Ramos (cell line): ENCODE results near the gene COL5A1.

Source experiments
- in situ Hi-C: fragments of 300-500 bp; cut with MboI; formaldehyde crosslinking; loops from one replicate; pipeline ENCODE4 v1.14.3; 2022; ENCODE audit warnings: low sequenced_read_pairs; ENCODE audit not compliant: unreplicated experiment

COL5A1 gene

GRCh38 chr9:134641173-134641989 is at the start of gene COL5A1:
Gene COL5A1 (plus strand): TSS chr9:134641803. CDS start chr9:134642188, 385 bp downstream.
- in situ Hi-C loops = no loop called here

GRCh38 chr9:134592018-134592818 is 49.4 kb upstream of the COL5A1 start:
- in situ Hi-C loops = no loop called here

DNA sequence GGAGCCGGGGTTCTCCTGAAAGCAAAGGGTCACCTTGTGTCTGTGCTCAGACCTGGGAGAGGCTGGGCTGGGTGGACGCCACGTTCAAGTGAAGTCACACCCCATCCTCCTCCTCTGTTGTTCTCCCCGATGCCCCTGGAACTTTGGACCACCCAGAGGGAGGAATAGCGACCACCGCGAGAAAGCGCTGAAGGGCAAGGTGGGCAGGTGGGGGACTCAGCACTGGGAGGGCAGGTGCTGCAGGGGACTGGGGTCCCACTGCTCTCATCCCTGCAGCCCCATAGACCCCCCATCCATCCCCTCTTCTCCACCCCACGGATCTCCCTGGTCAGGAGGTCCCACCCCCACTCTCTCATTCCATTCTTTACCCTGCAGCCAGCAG is 48.8 kb upstream of the COL5A1 start:
- in situ Hi-C loops = no loop called here

GRCh38 chr9:134593286-134594077 is 48.1 kb upstream of the COL5A1 start:
- in situ Hi-C loops = no loop called here

GRCh38 chr9:134594078-134594941 is 47.3 kb upstream of the COL5A1 start:
- in situ Hi-C loops = no loop called here

DNA sequence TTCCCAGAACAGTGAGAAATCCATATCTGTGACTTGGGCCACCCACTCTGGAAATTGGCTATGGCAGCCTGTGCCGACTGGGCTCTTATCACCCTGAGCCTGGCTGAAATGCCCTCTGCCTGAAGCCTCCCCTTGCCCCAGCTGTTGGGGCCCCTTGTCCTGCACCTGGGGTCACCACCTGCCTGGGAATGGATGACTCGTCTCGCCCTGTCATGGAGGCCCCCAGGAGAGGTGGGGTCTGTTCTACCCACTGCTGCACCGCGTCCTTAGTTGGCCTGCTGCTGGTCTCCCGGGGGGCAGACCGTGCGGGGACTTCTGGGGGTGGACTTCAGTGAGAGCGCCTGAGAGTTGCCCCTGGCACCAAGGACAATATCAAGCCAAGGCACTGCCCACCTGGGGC is 46.6 kb upstream of the COL5A1 start:
- in situ Hi-C loops = no loop called here

DNA sequence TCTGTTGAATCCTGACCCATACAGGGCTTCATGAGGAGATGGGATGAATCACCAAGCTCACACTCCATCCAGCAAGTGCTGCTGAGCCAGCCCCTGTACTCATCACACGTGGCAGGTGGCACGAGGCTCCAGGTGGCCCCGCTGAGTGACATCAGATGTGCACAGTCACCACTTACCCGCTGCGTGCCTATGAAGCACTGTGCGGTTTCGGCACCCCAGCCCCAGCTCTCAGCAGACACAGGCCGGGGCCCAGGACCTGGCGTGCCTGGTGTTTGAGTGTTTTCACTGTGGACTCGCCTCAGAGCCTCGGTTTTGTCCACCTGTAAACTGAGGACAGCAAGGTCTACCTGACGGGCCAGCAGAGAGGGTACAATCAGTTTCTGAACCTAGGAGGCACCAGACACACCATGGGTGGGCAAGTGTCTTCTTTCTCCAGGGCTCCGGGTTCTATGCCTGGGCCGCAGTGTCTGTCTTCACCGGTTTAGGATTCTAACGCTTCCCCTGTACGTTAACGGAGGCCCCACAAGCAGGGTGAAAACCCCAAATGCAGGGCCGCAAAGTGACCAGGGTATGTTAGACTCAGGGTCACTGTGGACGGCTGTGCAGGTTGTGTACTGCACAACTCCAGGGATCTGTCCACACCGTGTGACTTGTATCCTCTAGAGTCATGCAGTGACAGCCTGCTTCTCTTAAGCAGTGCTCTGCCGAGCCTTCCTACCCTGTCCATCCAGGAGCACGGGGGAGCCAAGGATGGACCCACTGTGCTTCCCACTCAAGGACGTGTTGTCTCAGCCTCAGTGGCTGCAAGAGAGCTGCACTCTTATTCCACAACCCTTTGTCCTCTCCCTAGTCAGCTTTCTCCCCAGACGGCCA is 44.3 kb upstream of the COL5A1 start:
- in situ Hi-C loops = no loop called here

DNA sequence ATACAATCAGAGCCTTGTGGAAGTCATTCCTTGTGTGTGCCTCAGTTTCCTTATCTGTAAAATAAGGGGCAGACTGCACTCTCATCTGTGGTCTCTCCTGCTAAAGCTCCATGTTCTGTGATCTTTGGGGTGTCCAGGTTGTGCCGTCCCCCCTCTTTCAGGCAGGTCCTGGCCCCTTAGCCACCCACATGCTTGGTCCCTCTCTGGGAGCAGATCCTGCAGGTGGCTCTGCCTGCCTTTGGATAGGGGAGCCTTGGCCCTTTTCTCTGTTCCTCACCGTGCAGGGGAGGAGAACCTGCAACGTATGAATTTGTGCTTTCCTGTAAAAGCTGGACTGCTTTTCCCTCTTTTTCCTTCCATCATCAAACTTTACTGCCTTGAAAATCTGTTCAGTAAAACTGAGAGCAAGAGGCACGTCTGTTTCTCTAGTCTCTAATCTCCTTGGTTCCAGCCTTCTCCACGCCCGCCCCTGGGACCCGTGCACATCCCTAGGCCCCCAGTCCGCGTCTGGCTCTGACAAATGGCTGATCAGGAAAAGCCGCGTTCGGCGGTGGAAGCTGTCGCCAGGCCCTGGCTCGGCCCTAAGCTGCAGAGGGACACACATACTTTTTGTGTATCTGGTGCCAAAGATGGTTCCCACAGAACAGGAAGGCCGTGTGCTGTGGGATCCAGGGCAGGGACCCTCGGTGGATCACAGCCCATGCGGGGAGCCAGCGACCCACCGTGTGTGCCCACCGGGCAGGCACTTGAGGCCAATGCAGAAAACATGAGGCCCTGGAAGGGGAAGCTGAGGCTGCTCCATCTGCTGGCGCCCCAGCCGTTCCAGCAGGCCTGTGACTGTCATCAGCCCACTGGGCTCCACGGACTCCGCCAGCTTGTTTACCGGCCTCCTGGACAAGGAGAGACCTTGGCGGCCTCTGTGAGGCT is 43.4 kb upstream of the COL5A1 start:
- in situ Hi-C loops = no loop called here

DNA sequence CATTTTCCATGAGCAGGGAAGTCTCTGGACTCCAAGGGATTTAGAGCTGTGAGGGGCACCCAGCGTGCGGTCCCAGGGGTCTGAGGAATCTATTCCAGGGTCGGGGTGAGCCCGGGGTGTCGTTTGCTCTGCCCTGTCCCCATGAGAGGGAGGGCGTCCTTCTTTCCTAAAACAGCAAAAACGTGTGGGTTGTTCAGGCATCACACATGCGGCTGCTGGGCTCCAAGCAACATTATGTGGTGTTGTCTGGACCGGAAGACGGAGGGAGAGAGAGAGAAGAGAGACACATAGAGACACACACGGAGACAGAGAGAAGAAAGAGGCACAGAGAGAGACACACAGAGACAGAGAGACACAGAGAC is 42.7 kb upstream of the COL5A1 start:
- in situ Hi-C loops = no loop called here

GRCh38 chr9:134600371-134600770 is 41.2 kb upstream of the COL5A1 start:
- in situ Hi-C loops = no loop called here

- in situ Hi-C loops = no loop called here
Measured at GRCh38 chr9:134600836-134601638, 40.6 kb upstream of the COL5A1 start.

DNA sequence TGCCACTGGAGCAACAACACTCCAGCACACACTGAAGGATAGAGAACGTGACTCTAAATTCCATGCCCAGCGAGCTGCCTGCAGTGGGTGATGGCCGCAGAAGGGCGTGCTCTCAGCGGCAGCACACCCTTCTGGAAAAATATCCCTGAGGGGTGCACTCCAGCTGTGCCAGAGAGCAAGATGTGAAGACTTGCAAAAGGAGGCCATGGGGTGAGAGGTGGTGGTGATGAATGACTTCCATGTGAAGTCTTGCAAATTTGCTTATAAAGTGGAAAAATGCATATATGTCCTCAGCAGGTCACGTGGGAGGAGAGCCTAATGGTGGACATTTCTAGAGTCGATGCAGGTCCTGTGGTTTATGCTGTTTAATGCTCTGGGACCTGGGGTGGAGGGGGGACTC is 39.8 kb upstream of the COL5A1 start:
- in situ Hi-C loops = no loop called here

DNA sequence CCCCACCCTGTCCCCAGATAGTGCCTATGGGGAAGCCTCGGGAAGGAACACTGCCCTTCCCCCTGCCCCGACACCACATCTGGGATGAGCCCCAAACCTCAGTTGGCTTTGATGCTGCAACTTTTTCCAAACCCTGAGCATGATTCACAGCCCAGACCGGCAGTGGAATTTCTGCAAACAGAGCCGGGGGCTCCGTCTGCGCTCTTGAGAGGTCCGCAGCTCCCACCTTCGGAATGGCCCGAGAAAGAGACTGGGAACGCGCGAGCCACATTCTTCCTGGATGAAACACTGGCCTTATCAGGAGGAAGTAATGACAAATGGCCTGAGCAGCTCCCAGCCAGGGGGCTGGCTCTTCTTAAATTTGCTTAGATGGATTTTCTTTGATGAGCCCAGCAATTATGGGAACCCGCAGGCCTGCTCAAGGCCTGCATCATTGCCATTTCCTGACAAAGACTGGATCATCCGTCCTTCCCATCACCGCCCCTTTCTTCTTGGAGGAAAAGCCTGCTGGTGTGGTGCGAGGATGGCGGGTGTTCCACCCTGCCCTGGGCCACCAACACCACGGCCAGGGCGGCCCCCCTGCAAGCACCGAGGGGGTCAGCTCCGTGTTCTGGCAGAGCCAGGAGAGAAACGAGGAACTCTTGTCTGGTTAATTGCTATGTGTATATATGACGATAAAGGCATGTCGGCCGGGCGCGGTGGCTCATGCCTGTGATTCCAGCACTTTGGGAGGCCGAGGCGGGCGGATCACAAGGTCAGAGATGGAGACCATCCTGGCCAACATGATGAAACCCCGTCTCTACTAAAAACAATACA is 38.8 kb upstream of the COL5A1 start:
- in situ Hi-C loops = no loop called here

DNA sequence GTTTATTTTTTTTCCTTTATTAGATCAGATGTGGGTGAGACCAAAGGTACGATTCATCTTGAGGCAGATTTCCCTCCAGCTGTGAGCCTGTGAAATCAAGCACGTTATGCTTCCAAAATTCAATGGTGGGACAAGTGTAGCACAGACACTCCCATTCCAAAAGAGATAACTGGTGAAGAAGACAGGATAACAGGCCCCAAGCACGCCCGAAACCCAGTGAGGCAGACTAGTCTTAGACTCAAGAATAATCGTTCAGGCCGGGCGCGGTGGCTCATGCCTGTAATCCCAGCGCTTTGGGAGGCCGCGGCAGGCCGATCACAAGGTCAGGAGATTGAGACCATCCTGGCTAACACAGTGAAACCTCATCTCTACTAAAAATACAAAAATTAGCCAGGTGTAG is 36.8 kb upstream of the COL5A1 start:
- in situ Hi-C loops = no loop called here

DNA sequence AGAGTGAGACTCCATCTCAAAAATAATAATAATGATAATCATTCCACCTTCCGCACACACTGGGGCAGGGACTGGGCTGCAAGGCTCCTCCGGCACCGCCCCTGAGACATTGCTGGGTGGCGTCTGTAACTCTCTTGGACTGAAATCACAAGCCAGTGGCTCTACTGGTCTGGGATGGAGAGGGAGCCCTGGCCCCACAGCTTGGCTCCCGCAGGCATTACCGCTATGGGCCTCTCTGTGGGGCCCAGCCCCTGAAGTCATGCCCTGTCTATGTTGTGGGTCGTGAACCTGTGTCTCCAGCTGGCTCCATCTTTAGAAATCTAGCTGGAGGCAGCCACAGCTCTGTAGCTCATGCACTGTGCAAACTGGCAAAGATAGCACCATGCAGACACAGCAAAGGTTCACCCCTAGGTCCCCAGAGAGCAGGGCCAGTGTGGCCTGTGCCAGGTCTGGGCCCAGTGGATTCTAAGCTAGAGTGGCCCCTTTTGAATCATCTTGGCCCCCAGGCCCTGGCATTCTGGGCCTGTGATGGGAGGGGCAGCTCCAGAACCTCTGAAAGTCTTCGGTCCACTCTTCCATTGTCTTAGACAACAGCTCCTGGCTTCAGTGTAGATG is 36.1 kb upstream of the COL5A1 start:
- in situ Hi-C loops = no loop called here

- in situ Hi-C loops = no loop called here
Measured at GRCh38 chr9:134605966-134606357, 35.6 kb upstream of the COL5A1 start.
